HepG2 (cell line): ENCODE results near the gene CACNG5. TPM values are rescaled to one million over a fixed set of nuclear protein-coding genes. Genes with fewer than 3 reads are reported as not detected.

Source experiments
- ATAC-seq: fragments of 200-7000 bp; cut with Tn5 transposase; 3 replicates; pipeline ENCODE4 v1.9.1; 2020; ENCODE audit warnings: mild to moderate bottlenecking, moderate library complexity
- BruUV-seq: library from RNA; stranded (reverse); fragments of 400-500 nt; replicated peaks from 2 replicates; lab custom pipeline; 2021; lab: Mats Ljungman, UMichigan
- CTCF ChIA-PET: fragments of 300-600 bp; formaldehyde crosslinking; extraction: SDS; loops from one replicate; lab custom pipeline; 2021; ENCODE audit warnings: low total read pairs, inconsistent platforms, low intra/inter-chr PET ratio; lab: Yijun Ruan, JAX
- POLR2A ChIA-PET: fragments of 350-600 bp; sonication (Branson Sonifier 250); formaldehyde crosslinking; loops from one replicate; lab custom pipeline; 2020; ENCODE audit warnings: antibody characterized with exemption, inconsistent platforms; lab: Yijun Ruan, JAX
- DNase-seq: peaks from one replicate; pipeline ENCODE4 v3.0.0-alpha.2; 2015; ENCODE audit warnings: low spot score
- FAIRE-seq: peaks from 3 replicates; lab custom pipeline; 2011; peaks lifted over from hg19 to GRCh38; lab: Jason Lieb, UNC
- H2AFZ ChIP-seq: one replicate; pipeline ENCODE4 v1.6.1; 2011; ENCODE audit warnings: low read length, inconsistent platforms
- H3K27ac ChIP-seq: fragments of 300-600 bp; 3 replicates; pipeline ENCODE4 v1.8.0; 2011; ENCODE audit warnings: mixed run types, mild to moderate bottlenecking, mixed read lengths, low read length, inconsistent platforms; ENCODE audit not compliant: insufficient read depth; ENCODE audit errors: extremely low read length
- H3K27me3 ChIP-seq, 2 experiments: fragments of 200-600 bp in 1 of 2; 2 replicates in 1 of 2; 3 replicates in 1 of 2; pipeline versions ENCODE4 v1.6.0 to v1.8.0; 2011; ENCODE audit warnings: low read length in 2 of 2, mild to moderate bottlenecking in 2 of 2, moderate library complexity in 2 of 2, inconsistent platforms in 1 of 2; ENCODE audit not compliant: insufficient read depth in 2 of 2, control insufficient read depth in 1 of 2
- H3K36me3 ChIP-seq, 2 experiments: fragments of 200-600 bp in 1 of 2; replicated peaks in 1 of 2; 2 replicates in 1 of 2; 3 replicates in 1 of 2; pipeline versions ENCODE4 v1.5.1 to v1.8.0; 2011; ENCODE audit warnings: low read length in 2 of 2, inconsistent platforms in 1 of 2; ENCODE audit not compliant: insufficient read depth in 2 of 2, control insufficient read depth in 1 of 2
- H3K4me1 ChIP-seq: 2 replicates; pipeline ENCODE4 v1.5.1; 2012; ENCODE audit warnings: low read length, inconsistent platforms; ENCODE audit not compliant: insufficient read depth
- H3K4me2 ChIP-seq: 2 replicates; pipeline ENCODE4 v1.6.0; 2011; ENCODE audit warnings: low read depth, low read length, inconsistent platforms
- H3K4me3 ChIP-seq, 3 experiments: fragments of 200-600 bp in 1 of 3; sonication (generic), shearing (Covaris generic) in 1 of 3; replicated peaks in 1 of 3; 2 replicates each; pipeline ENCODE4 v1.5.1; 2011 to 2016; ENCODE audit warnings: low read length in 3 of 3, inconsistent platforms in 2 of 3, low read depth in 2 of 3, mild to moderate bottlenecking in 2 of 3, control low read depth in 1 of 3, mixed read lengths in 1 of 3; ENCODE audit not compliant: insufficient read depth in 1 of 3
- H3K79me2 ChIP-seq: one replicate; pipeline ENCODE4 v1.6.1; 2011; ENCODE audit warnings: low read length, inconsistent platforms; ENCODE audit not compliant: insufficient read depth
- H3K9ac ChIP-seq: 2 replicates; pipeline ENCODE4 v1.6.0; 2011; ENCODE audit warnings: mild to moderate bottlenecking, low read depth, low read length, inconsistent platforms; ENCODE audit not compliant: insufficient read depth
- H3K9me3 ChIP-seq: 2 replicates; pipeline ENCODE4 v1.5.1; 2012; ENCODE audit warnings: mild to moderate bottlenecking, low read length
- H4K20me1 ChIP-seq: 2 replicates; pipeline ENCODE4 v1.6.0; 2011; ENCODE audit warnings: inconsistent platforms, mild to moderate bottlenecking, low read length, moderate library complexity; ENCODE audit not compliant: insufficient read depth
- CSRNP1 ChIP-seq: sonication (generic); formaldehyde crosslinking; IDR thresholded peaks from 2 replicates; pipeline ENCODE4 v1.8.1; 2023; ENCODE audit warnings: mild to moderate bottlenecking, missing genetic modification reagents
- MNT ChIP-seq: fragments of 450-650 bp; IDR thresholded peaks from 2 replicates; pipeline ENCODE4 v1.6.1; 2016
- ZNF10 ChIP-seq: sonication (generic); formaldehyde crosslinking; IDR thresholded peaks from 2 replicates; pipeline ENCODE4 v1.4.0; 2020; ENCODE audit warnings: mild to moderate bottlenecking, low read depth, missing genetic modification reagents, borderline replicate concordance
- ZNF18 ChIP-seq: sonication (generic); formaldehyde crosslinking; IDR thresholded peaks from 2 replicates; pipeline ENCODE4 v1.8.0; 2022; ENCODE audit warnings: mild to moderate bottlenecking, missing genetic modification reagents; ENCODE audit not compliant: insufficient replicate concordance
- WGBS: methylation state at CpG from one replicate; pipeline ENCODE4 v1.1.6; 2017; ENCODE audit warnings: low lambda C conversion rate; 5-methylcytosine and 5-hydroxymethylcytosine counted together
- in situ Hi-C: cut with HindIII; loops from 2 replicates; pipeline ENCODE4 v1.10.0; 2017; ENCODE audit warnings: low pct_unique_long_range_greater_than_20kb; ENCODE audit not compliant: extremely low pct_ligation_motif_present
- intact Hi-C: fragments of 100-400 bp; cut with micrococcal nuclease; formaldehyde crosslinking; loops from one replicate; pipeline ENCODE4 v1.10.0; 2022; ENCODE audit not compliant: unreplicated experiment
- polyA plus RNA-seq, 8 experiments: library from polyadenylated mRNA; depleted of rRNA in 3 of 8; stranded (reverse) in 7 of 8; unstranded in 1 of 8; fragments of >200 nt; fragmentation: Illumina TruSeq in 4 of 8; extraction: Trizol in 4 of 8; gene quantifications; 2 replicates each; pipeline versions ENCODE4 v1.2.1 to v1.2.3, GENCODE V29; 2011 to 2016; ENCODE audit warnings: low read depth in 4 of 8, missing spikeins in 1 of 8, mixed read lengths in 1 of 8; ENCODE audit not compliant: insufficient read depth in 1 of 8
- total RNA-seq, 5 experiments: library from RNA; depleted of rRNA; stranded (reverse); fragments of >200 nt; fragmentation: Illumina TruSeq; extraction: Trizol; gene quantifications; 2 replicates each; pipeline ENCODE4 v1.2.3, GENCODE V29; 2016; ENCODE audit warnings: low read depth in 1 of 5

Gene CACNG5
- total and polyA plus RNA-seq, 2 of the 13 experiments (the other 11 are each of a cell fraction or from before 2014, with no cell fraction given), result not detected

- ChIA-PET CTCF (interaction anchor here (1.8 kb wide), 1 partner anchor 60 kb away, joined by 9 read pairs; no protein-coding TSS in a partner anchor), POLR2A (no interaction called here)
- Histone ChIP-seq H3K4me1 (no peaks in the 10 kb centered on the region), H3K79me2 (no peaks in the 10 kb centered on the region), H3K4me3 (no peak overlapping the region), H3K27ac (no peak overlapping the region), H2AFZ (no peak overlapping the region), H3K9ac (no peak overlapping the region), H3K36me3 (no peaks in the 10 kb centered on the region), H3K9me3 (no peaks in the 10 kb centered on the region), H3K27me3 (peaks cover 0 to 49% of the 10 kb centered on the region in 2 experiments; a peak in 4 of 5 replicates), H4K20me1 (no peaks in the 10 kb centered on the region), H3K4me2 (no peak overlapping the region)
- TF ChIP-seq ZNF10 (CRISPR knock-in tag) (no peak), ZNF18 (CRISPR knock-in tag) (no peak), MNT (peak; percentile 94), CSRNP1 (CRISPR knock-in tag) (no peak)
- 57% methylated on average over 11 of the region's 11 CpGs for WGBS
- in situ Hi-C loops (no loop called here), intact Hi-C loops (loop anchor here (1.0 kb wide), 1 partner anchor 60 kb away; no protein-coding TSS in a partner anchor)
- BruUV-seq, result no TSS peak
- DNase-seq (no peak), FAIRE-seq (no peak), ATAC-seq (no peak)
Measured at GRCh38 chr17:66915792-66916191, 80.9 kb downstream of the CACNG5 start.
